Measurements from ENCODE around the gene HIPK3.

DNA sequence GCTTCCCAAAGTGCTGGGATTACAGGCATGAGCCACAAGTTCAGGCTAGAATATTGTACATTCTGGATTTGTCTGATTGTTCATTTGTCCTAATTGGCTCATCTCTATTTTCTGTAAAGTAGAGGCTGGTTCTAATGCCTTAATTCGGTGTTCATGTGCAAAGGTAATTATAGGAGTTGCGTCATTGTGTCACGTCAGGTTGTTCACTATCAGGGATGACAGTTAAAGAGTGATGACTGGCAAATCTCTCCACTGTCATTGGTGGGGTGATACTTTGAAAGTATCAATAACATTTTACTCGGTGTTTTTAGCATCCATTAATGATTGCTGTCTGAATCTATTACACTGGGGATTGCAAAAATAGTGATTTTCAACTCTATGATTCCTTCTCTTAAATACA lies 103.5 kb downstream of the HIPK3 start:
- TF ChIP-seq, protein P1, sequence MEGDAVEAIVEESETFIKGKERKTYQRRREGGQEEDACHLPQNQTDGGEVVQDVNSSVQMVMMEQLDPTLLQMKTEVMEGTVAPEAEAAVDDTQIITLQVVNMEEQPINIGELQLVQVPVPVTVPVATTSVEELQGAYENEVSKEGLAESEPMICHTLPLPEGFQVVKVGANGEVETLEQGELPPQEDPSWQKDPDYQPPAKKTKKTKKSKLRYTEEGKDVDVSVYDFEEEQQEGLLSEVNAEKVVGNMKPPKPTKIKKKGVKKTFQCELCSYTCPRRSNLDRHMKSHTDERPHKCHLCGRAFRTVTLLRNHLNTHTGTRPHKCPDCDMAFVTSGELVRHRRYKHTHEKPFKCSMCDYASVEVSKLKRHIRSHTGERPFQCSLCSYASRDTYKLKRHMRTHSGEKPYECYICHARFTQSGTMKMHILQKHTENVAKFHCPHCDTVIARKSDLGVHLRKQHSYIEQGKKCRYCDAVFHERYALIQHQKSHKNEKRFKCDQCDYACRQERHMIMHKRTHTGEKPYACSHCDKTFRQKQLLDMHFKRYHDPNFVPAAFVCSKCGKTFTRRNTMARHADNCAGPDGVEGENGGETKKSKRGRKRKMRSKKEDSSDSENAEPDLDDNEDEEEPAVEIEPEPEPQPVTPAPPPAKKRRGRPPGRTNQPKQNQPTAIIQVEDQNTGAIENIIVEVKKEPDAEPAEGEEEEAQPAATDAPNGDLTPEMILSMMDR (IDR thresholded peaks at IDR 0.05; ENCODE audit: low read depth, low read length) = no peak
- no peak for TF ChIP-seq EZH2phosphoT487 (IDR thresholded peaks at IDR 0.05; ENCODE audit: low read depth)

Measured in OCI-LY3 (cell line).